Central memory CD8-positive, alpha-beta T cell (primary cell): Measurements from ENCODE around the gene CLCN3.
"Not testable (repeated sequence)": the region's sequence is repeated elsewhere in the genome, so short reads cannot be mapped to it uniquely, and the experiment has no call there.

Source experiments
- ATAC-seq: fragments of 150-1000 bp; cut with Tn5 transposase; replicated peaks from 2 replicates; pipeline ENCODE4 v1.10.0; 2022; ENCODE audit warnings: mild to moderate bottlenecking, moderate FRiP score, moderate number of reproducible peaks; ENCODE audit not compliant: poor library complexity, severe bottlenecking; ENCODE audit errors: extremely low read depth
- DNase-seq, 2 donors: peaks; one replicate each; pipeline ENCODE4 v3.0.0; 2021; ENCODE audit warnings: low spot score in 2 of 2
- H3K27ac Mint-ChIP-seq: one replicate; pipeline ENCODE4 v1.8.0; 2022; ENCODE audit warnings: low read depth, mild to moderate bottlenecking, moderate library complexity, mixed read lengths
- H3K27me3 Mint-ChIP-seq: one replicate; pipeline ENCODE4 v1.8.0; 2022; ENCODE audit warnings: mixed read lengths
- H3K36me3 Mint-ChIP-seq: one replicate; pipeline ENCODE4 v1.8.0; 2022; ENCODE audit warnings: mild to moderate bottlenecking, moderate library complexity, mixed read lengths; ENCODE audit not compliant: insufficient read depth
- H3K4me1 Mint-ChIP-seq: one replicate; pipeline ENCODE4 v1.8.0; 2022; ENCODE audit warnings: mixed read lengths
- H3K4me3 Mint-ChIP-seq: one replicate; pipeline ENCODE4 v1.8.0; 2022; ENCODE audit warnings: mild to moderate bottlenecking, moderate library complexity, mixed read lengths
- H3K9me3 Mint-ChIP-seq: one replicate; pipeline ENCODE4 v1.8.0; 2022; ENCODE audit warnings: mixed read lengths

CLCN3 gene

DNA sequence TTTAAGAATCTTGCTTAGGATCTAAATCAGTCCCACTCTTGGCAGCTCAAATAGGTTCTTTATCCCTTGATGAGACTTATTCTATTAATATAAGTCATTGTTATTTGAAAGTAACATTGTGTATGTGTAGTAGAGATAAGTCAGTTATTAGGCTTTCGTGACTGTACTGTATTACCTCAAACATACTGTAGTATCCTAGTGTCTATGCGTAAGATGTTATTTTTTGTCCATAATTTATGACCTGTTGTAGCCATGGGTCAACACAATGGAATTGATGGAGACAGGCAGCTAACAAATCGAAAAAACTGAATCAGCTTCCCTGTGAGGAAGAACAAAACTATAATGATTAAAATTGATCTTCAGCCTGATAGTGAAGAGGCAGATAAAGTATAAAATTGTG, 41.8 kb downstream of the CLCN3 start:
- Mint-ChIP-seq H3K27ac (no peak overlapping the region), H3K4me3 (no peak overlapping the region), H3K27me3 (no peaks in the 10 kb centered on the region), H3K4me1 (peaks cover 20% of the 10 kb centered on the region), H3K36me3 (peaks cover 5% of the 10 kb centered on the region), H3K9me3 (no peaks in the 10 kb centered on the region)
- ATAC-seq (no peak), DNase-seq (no peak)

DNA sequence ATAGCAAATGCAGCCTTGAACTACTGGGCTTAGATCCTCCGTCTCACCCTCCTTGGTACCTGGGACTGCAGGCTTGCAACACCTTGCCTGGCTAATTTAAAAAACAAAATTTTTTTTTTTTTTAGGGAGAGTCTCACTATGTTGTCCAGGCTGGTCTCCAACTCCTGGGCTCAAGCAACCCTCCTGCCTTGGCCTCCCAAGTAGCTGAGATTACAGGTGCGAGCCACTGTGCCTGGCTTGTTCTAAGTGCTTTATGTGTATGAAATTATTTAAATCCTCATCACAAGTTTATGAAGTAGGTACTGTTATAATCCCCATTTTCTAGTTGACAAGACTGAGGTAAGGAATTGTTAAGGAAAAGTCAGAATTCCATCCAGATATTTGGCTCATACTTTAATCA, 43.0 kb downstream of the CLCN3 start:
- Mint-ChIP-seq H3K27ac (no peak overlapping the region), H3K9me3 (no peaks in the 10 kb centered on the region), H3K4me3 (no peak overlapping the region), H3K27me3 (no peaks in the 10 kb centered on the region), H3K4me1 (peaks cover 20% of the 10 kb centered on the region), H3K36me3 (peaks cover 5% of the 10 kb centered on the region)
- ATAC-seq = no peak
- no peak for DNase-seq

DNA sequence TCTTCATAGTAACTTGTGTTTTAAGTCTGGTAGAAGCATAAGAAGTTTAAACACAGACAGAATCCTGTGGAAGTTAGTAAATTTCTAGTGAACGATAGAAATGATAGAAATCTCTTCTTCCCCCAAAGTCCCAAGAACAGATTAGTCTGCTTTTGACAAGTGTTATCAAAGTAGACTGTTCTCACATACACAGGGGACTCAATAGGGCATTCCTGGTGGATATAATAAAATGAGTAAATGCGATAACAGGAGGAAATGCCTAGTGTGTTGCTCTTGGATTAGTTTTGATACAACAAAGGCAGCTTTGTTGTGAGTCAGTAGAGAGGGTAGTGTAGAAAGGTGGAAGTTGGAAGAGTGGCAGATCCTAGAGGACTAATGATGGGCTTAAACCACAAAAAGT, 43.5 kb downstream of the CLCN3 start:
- Mint-ChIP-seq H3K9me3 (no peaks in the 10 kb centered on the region), H3K4me3 (no peak overlapping the region), H3K27me3 (no peaks in the 10 kb centered on the region), H3K4me1 (peaks cover 23% of the 10 kb centered on the region), H3K36me3 (peaks cover 5% of the 10 kb centered on the region), H3K27ac (no peak overlapping the region)
- no peak for ATAC-seq
- no peak for DNase-seq

DNA sequence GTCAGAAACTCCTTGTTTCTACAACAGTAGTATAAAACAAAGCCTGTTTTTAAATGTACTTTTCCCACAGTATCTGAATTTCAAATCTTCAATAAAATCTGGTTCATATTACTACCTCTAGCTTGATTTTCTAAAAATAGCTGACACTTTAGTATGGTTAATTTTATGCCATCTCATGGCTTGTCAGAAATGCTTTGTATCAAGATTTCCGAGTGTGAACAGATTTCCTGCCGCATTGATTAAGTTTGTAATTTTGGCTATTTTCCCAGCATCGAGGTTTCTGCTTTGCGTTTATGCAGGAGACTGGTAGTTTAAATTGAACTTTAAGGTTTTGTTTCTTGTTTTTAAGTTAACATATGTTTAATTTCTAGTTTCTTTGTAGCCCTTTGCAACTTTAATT, 44.2 kb downstream of the CLCN3 start:
- Mint-ChIP-seq H3K4me3 (no peak overlapping the region), H3K27ac (no peak overlapping the region), H3K9me3 (no peaks in the 10 kb centered on the region), H3K27me3 (no peaks in the 10 kb centered on the region), H3K36me3 (peaks cover 6% of the 10 kb centered on the region), H3K4me1 (peaks cover 28% of the 10 kb centered on the region)
- no peak for ATAC-seq
- DNase-seq = no peak

DNA sequence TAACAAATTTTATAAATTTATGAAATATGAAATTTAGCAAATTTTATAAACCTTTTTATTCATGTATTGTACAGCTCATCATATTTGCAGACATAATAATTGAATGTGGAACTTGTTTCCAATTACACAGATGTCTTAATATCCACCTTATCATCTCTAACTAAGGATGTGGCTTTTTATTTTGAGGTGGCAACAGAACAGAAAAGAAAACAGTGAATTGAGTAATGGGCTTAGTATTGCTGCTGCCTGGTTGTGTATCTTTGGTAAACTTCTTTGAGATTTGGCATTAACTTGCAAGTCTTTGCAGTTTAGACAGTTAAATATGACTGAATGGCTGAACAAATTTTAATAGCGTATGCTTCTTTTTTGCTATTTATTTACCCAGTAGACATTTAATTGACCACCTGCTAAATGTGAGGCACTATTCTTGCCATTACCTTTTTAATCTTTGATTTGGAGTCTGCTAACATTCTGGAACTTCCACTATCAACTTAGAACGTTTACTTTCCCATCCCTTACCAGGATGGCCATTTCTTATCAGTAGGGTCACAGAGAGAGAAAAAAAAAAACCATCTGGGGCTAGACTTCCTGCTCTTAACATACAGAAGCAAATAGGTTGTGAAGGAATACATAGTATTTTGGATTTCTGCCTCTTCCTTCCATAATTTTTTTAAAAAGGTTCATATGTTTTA, 44.8 kb downstream of the CLCN3 start:
- H3K4me3 Mint-ChIP-seq = no peak overlapping the region
- no peak overlapping the region for H3K27ac Mint-ChIP-seq
- H3K4me1 Mint-ChIP-seq = peaks cover 26% of the 10 kb centered on the region
- H3K36me3 Mint-ChIP-seq = peaks cover 5% of the 10 kb centered on the region
- no peaks in the 10 kb centered on the region for H3K27me3 Mint-ChIP-seq
- DNase-seq = no peak
- ATAC-seq = no peak
- H3K9me3 Mint-ChIP-seq = no peaks in the 10 kb centered on the region

DNA sequence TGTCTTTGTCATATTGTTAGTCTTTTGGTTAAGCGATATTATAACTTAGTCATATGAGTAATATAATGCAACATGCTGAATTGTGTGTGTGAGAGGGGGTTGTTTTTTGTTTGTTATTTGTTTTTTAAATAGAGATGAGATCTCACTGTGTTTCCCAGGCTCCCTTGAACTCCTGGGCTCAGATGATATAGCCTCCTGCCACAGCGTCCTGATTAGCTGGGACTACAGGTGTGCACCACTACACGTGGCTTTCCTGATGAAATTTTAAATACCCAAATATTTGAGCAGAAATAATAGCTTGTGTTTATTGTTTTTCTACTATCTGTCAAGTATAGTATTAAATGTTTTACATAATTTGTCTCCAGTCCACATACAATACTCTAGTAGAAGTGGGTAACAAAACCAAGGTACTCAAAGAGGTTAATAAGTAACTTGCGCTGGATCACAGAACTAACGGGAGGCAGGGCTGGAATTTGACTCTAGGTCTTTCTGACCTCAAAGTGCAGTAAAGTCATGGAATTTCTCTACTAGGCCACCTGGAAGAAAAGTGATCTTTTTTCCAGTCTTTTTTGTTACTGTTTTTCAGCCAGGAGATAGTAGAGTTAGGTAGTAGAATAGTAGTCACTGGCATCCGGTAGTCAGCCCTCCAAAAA, 47.8 kb downstream of the CLCN3 start:
- ATAC-seq = no peak
- H3K27ac Mint-ChIP-seq = no peak overlapping the region
- H3K27me3 Mint-ChIP-seq = no peaks in the 10 kb centered on the region
- no peak overlapping the region for H3K4me3 Mint-ChIP-seq
- H3K36me3 Mint-ChIP-seq = peaks cover 1% of the 10 kb centered on the region
- DNase-seq = no peak
- peaks cover 18% of the 10 kb centered on the region for H3K4me1 Mint-ChIP-seq
- no peaks in the 10 kb centered on the region for H3K9me3 Mint-ChIP-seq

DNA sequence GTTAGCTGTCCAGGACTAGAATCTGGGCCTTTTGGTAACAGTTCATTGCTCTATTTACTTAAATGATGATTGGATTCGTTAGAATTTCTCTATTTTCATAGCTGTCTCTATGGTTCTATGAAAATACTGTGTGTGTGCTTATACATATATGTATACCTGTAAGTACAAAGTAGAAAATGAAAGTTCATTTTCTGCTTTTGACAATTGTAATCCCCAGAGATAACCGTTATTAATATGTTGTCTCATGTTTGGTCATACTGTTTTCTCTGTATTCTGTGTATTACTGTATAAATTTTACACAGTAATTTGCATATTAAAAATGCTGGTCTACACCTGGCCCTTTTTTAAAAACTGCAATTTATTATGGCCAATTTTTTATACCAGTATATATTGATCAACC, 55.4 kb downstream of the CLCN3 start:
- peak overlapping the region; percentile 23 for H3K27ac Mint-ChIP-seq

DNA sequence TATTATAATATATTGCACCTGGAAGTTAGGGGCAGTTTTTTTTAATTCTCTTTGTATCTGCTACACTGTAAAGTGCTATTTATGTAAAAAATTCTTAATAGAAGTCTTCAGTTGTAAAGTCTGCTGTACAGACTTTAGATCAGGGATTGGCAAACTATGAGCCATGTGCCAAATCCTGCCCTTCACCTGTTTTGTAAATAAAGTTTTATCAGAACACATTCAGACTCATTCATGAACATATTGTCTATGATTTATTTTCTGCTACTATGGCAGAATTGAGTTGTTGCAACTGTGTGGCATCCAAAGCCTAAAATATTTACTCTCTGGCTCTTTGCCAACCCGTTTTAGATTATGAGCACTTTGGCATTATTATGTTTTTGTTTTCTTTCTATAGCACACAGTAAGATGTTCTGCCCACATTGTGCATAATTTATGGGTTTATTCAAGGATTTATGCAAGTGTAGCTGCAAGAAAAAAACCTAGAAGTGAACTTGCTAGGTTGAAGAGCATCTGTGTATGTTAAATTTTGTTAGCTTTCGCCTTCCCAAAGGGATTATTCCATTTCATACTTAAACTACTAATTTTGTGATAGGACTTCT, 56.9 kb downstream of the CLCN3 start:
- Mint-ChIP-seq H3K9me3 (no peaks in the 10 kb centered on the region), H3K27me3 (no peaks in the 10 kb centered on the region), H3K4me3 (no peak overlapping the region), H3K27ac (no peak overlapping the region), H3K4me1 (no peaks in the 10 kb centered on the region), H3K36me3 (peaks cover 3% of the 10 kb centered on the region)
- DNase-seq (no peak), ATAC-seq (no peak)

More for the DNA sequence above, 55.4 kb downstream of the CLCN3 start:
- H3K4me3 Mint-ChIP-seq = no peak overlapping the region
- DNase-seq (no peak), ATAC-seq (no peak)
- H3K9me3 Mint-ChIP-seq = no peaks in the 10 kb centered on the region
- H3K36me3 Mint-ChIP-seq = peaks cover 1% of the 10 kb centered on the region
- H3K27me3 Mint-ChIP-seq = no peaks in the 10 kb centered on the region
- H3K4me1 Mint-ChIP-seq = no peaks in the 10 kb centered on the region

DNA sequence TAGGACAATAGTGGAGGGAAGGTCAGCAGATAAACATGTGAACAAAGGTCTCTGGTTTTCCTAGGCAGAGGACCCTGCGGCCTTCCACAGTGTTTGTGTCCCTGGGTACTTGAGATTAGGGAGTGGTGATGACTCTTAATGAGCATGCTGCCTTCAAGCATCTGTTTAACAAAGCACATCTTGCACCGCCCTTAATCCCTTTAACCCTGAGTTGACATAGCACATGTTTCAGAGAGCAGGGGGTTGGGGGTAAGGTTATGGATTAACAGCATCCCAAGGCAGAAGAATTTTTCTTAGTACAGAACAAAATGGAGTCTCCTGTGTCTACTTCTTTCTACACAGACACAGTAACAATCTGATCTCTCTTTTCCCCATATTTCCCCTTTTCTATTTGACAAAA, 58.1 kb downstream of the CLCN3 start:
- not testable (repeated sequence) for H3K9me3 Mint-ChIP-seq, H3K36me3 Mint-ChIP-seq, H3K4me1 Mint-ChIP-seq, DNase-seq, H3K4me3 Mint-ChIP-seq, ATAC-seq, H3K27me3 Mint-ChIP-seq, H3K27ac Mint-ChIP-seq

DNA sequence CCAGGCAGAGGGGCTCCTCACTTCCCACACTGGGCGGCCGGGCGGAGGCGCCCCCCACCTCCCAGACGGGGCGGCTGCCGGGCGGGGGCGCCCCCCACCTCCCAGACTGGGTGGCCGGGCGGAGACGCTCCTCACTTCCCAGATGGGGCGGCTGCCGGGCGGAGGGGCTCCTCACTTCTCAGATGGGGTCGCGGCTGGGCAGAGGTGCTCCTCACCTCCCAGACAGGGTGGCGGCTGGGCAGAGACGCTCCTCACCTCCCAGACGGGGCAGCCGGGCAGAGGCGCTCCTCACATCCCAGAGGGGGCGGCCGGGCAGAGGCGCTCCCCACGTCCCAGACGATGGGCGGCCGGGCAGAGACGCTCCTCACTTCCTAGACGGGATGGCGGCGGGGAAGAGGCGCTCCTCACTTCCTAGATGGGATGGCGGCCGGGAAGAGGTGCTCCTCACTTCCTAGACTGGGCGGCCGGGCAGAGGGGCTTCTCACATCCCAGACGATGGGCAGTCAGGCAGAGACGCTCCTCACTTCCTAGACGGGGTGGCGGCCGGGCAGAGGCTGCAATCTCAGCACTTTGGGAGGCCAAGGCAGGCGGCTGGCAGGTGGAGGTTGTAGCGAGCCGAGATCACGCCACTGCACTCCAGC, 58.7 kb downstream of the CLCN3 start:
- H3K27ac Mint-ChIP-seq = peak overlapping the region; percentile 32
- H3K4me3 Mint-ChIP-seq, H3K4me1 Mint-ChIP-seq, H3K36me3 Mint-ChIP-seq, H3K9me3 Mint-ChIP-seq, DNase-seq, ATAC-seq, H3K27me3 Mint-ChIP-seq: not testable (repeated sequence)

DNA sequence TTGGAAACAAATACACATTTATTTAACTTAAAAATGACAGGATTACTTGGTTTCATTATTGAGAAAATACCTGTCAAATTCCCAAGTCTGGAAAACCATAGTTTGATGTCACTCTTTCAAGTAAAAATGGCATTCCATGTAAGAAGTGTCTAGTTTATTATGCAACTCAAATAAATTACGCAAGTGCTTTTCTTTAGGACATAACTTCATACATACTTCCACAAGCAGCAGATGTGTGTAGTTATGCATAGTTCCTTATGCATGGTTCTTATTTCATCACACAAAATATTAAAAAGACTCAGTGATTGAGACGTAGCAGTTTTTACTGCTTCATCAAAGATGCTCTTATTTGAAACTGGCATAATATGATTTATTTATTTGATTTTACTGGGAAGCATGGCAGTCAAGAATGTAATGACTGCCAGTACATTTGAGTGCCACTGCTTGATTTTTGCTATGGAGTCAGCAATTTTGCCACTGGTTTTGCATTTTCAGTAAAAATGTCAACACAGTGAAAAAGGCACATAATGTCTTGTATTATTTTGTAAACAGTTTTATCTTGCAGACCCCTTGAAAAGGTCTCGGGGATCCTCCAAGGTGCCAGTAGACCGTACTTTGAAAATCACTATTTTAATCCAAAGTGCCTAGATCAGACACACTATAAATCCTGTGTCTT, 62.1 kb downstream of the CLCN3 start:
- H3K27ac Mint-ChIP-seq = no peak overlapping the region
- H3K4me1 Mint-ChIP-seq = no peaks in the 10 kb centered on the region
- peaks cover 15% of the 10 kb centered on the region for H3K36me3 Mint-ChIP-seq
- no peaks in the 10 kb centered on the region for H3K9me3 Mint-ChIP-seq
- no peak for DNase-seq
- no peak for ATAC-seq
- H3K27me3 Mint-ChIP-seq = no peaks in the 10 kb centered on the region
- no peak overlapping the region for H3K4me3 Mint-ChIP-seq

DNA sequence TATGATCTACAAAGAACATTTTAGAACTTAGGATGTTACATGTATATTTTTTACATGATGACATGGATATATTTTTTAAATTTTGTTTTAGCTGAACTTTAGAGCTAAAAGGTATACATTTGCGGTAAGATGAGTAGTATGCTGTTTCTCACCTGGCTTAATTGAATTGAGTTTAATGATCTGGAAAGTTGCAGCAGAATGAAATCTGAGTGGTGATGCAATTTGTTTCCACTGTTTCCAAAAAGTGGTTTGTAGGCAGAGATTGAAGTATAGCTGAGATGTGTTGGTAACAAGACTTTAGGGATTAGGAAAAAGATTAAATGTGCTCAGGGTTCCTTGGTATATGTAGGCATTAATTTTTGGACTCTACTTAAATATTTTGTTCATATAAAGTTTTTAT, 69.3 kb downstream of the CLCN3 start:
- no peaks in the 10 kb centered on the region for H3K4me1 Mint-ChIP-seq
- no peaks in the 10 kb centered on the region for H3K9me3 Mint-ChIP-seq
- DNase-seq (no peak), ATAC-seq (no peak)
- H3K36me3 Mint-ChIP-seq = peaks cover 20% of the 10 kb centered on the region
- H3K4me3 Mint-ChIP-seq = no peak overlapping the region
- H3K27me3 Mint-ChIP-seq = no peaks in the 10 kb centered on the region
- H3K27ac Mint-ChIP-seq = no peak overlapping the region
